ENCODE results near the gene COG3.
A peak's percentile ranks its signal among the peaks of the same experiment; 100 is the strongest.

Gene COG3

GRCh38 chr13:45487604-45488003 is 22.9 kb downstream of the COG3 start:
- Histone ChIP-seq H3K27ac (ENCODE audit: poor library complexity, severe bottlenecking) (no peak overlapping the region), H3K27me3 (ENCODE audit: insufficient read depth, poor library complexity, severe bottlenecking) (no peaks in the 10 kb centered on the region), H3K36me3 (ENCODE audit: low read depth) (peaks cover 66% of the 10 kb centered on the region), H3K4me3 (ENCODE audit: severe bottlenecking) (no peak overlapping the region), H3K4me1 (ENCODE audit: insufficient read depth, poor library complexity, severe bottlenecking) (peaks cover 19% of the 10 kb centered on the region), H3K9me3 (ENCODE audit: severe bottlenecking) (no peaks in the 10 kb centered on the region)
- DNase-seq (ENCODE audit: low spot score) = no peak
- TF ChIP-seq CTCF (IDR thresholded peaks at IDR 0.05; ENCODE audit: poor library complexity, severe bottlenecking) = no peak
- ATAC-seq (ENCODE audit: low read depth) = no peak

- no peak overlapping the region for H3K4me3 ChIP-seq (ENCODE audit: severe bottlenecking)
- H3K27ac ChIP-seq (ENCODE audit: poor library complexity, severe bottlenecking) = no peak overlapping the region
- no peaks in the 10 kb centered on the region for H3K9me3 ChIP-seq (ENCODE audit: severe bottlenecking)
- no peaks in the 10 kb centered on the region for H3K27me3 ChIP-seq (ENCODE audit: insufficient read depth, poor library complexity, severe bottlenecking)
- DNase-seq (ENCODE audit: low spot score) = no peak
- peak; percentile 58; the same call in 2 of the 3 replicates for ATAC-seq (ENCODE audit: low read depth)
- peaks cover 68% of the 10 kb centered on the region for H3K36me3 ChIP-seq (ENCODE audit: low read depth)
- H3K4me1 ChIP-seq (ENCODE audit: insufficient read depth, poor library complexity, severe bottlenecking) = peaks cover 11% of the 10 kb centered on the region
- TF ChIP-seq CTCF (IDR thresholded peaks at IDR 0.05; ENCODE audit: poor library complexity, severe bottlenecking) = peak; percentile 53
These were observed 25.3 kb downstream of the COG3 start for GRCh38 chr13:45490068-45490467.

GRCh38 chr13:45492538-45492937 is 27.8 kb downstream of the COG3 start:
- Histone ChIP-seq H3K4me1 (ENCODE audit: insufficient read depth, poor library complexity, severe bottlenecking) (peaks cover 11% of the 10 kb centered on the region), H3K27me3 (ENCODE audit: insufficient read depth, poor library complexity, severe bottlenecking) (no peaks in the 10 kb centered on the region), H3K27ac (ENCODE audit: poor library complexity, severe bottlenecking) (peak overlapping the region; percentile 41), H3K9me3 (ENCODE audit: severe bottlenecking) (no peaks in the 10 kb centered on the region), H3K4me3 (ENCODE audit: severe bottlenecking) (no peak overlapping the region), H3K36me3 (ENCODE audit: low read depth) (peaks cover 80% of the 10 kb centered on the region)
- ATAC-seq (ENCODE audit: low read depth) = peak; percentile 51; the same call in 1 of the 3 replicates
- no peak for DNase-seq (ENCODE audit: low spot score)
- TF ChIP-seq CTCF (IDR thresholded peaks at IDR 0.05; ENCODE audit: poor library complexity, severe bottlenecking) = no peak

GRCh38 chr13:45496942-45497341 is 32.2 kb downstream of the COG3 start:
- peaks cover 78% of the 10 kb centered on the region for H3K36me3 ChIP-seq (ENCODE audit: low read depth)
- no peak overlapping the region for H3K4me3 ChIP-seq (ENCODE audit: severe bottlenecking)
- H3K27me3 ChIP-seq (ENCODE audit: insufficient read depth, poor library complexity, severe bottlenecking) = no peaks in the 10 kb centered on the region
- ATAC-seq (ENCODE audit: low read depth) (no peak), DNase-seq (ENCODE audit: low spot score) (no peak)
- H3K9me3 ChIP-seq (ENCODE audit: severe bottlenecking) = no peaks in the 10 kb centered on the region
- TF ChIP-seq CTCF (IDR thresholded peaks at IDR 0.05; ENCODE audit: poor library complexity, severe bottlenecking) = no peak
- H3K27ac ChIP-seq (ENCODE audit: poor library complexity, severe bottlenecking) = no peak overlapping the region
- H3K4me1 ChIP-seq (ENCODE audit: insufficient read depth, poor library complexity, severe bottlenecking) = peaks cover 33% of the 10 kb centered on the region

GRCh38 chr13:45500492-45501174 is 35.9 kb downstream of the COG3 start:
- DNase-seq (ENCODE audit: low spot score) = no peak
- Histone ChIP-seq H3K4me3 (ENCODE audit: severe bottlenecking) (no peak overlapping the region), H3K27me3 (ENCODE audit: insufficient read depth, poor library complexity, severe bottlenecking) (no peaks in the 10 kb centered on the region), H3K4me1 (ENCODE audit: insufficient read depth, poor library complexity, severe bottlenecking) (peaks cover 22% of the 10 kb centered on the region), H3K9me3 (ENCODE audit: severe bottlenecking) (no peaks in the 10 kb centered on the region), H3K27ac (ENCODE audit: poor library complexity, severe bottlenecking) (peak overlapping the region; percentile 73), H3K36me3 (ENCODE audit: low read depth) (peaks cover 81% of the 10 kb centered on the region)
- TF ChIP-seq CTCF (IDR thresholded peaks at IDR 0.05; ENCODE audit: poor library complexity, severe bottlenecking) = no peak
- peak; percentile 84 for ATAC-seq (ENCODE audit: low read depth)
